Measurements from ENCODE around the gene PPP3CA.
"Not testable (repeated sequence)": the region's sequence is repeated elsewhere in the genome, so short reads cannot be mapped to it uniquely, and the experiment has no call there.

PPP3CA gene

DNA sequence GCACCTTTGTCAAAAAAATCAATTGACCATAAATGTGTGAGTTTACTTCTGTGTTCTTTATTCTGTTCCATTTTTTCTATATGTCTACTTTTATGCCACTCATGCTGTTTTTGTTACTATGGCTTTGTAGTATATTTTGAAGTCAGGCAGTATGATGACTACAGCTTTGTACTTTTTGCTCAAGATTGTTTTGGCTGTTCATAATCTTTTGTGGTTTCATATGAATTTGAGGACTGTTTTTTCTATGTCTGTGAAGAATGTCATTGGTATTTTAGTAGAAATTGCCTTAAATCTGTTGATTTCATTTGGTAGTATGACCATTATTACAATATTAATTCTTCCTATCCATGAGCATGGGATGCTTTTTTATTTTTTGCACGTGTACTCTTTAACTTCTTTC, 346.8 kb downstream of the PPP3CA start:
- Histone ChIP-seq H3K9ac (no peak overlapping the region), H3K36me3 (ENCODE audit: control insufficient read depth, insufficient read depth, low read length) (no peaks in the 10 kb centered on the region), H3K27me3 (ENCODE audit: control insufficient read depth, insufficient read depth, low read length) (no peaks in the 10 kb centered on the region), H3K4me2 (ENCODE audit: low read length) (no peak overlapping the region), H2AFZ (no peak overlapping the region), H3K4me3 (ENCODE audit: low read depth, low read length) (no peak overlapping the region), H3K79me2 (no peaks in the 10 kb centered on the region), H3K9me3 (ENCODE audit: control insufficient read depth, low read length) (no peaks in the 10 kb centered on the region), H3K27ac (no peak overlapping the region), H3K4me1 (no peaks in the 10 kb centered on the region)
- TF ChIP-seq, protein P1, sequence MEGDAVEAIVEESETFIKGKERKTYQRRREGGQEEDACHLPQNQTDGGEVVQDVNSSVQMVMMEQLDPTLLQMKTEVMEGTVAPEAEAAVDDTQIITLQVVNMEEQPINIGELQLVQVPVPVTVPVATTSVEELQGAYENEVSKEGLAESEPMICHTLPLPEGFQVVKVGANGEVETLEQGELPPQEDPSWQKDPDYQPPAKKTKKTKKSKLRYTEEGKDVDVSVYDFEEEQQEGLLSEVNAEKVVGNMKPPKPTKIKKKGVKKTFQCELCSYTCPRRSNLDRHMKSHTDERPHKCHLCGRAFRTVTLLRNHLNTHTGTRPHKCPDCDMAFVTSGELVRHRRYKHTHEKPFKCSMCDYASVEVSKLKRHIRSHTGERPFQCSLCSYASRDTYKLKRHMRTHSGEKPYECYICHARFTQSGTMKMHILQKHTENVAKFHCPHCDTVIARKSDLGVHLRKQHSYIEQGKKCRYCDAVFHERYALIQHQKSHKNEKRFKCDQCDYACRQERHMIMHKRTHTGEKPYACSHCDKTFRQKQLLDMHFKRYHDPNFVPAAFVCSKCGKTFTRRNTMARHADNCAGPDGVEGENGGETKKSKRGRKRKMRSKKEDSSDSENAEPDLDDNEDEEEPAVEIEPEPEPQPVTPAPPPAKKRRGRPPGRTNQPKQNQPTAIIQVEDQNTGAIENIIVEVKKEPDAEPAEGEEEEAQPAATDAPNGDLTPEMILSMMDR (IDR thresholded peaks at IDR 0.05): no peak

DNA sequence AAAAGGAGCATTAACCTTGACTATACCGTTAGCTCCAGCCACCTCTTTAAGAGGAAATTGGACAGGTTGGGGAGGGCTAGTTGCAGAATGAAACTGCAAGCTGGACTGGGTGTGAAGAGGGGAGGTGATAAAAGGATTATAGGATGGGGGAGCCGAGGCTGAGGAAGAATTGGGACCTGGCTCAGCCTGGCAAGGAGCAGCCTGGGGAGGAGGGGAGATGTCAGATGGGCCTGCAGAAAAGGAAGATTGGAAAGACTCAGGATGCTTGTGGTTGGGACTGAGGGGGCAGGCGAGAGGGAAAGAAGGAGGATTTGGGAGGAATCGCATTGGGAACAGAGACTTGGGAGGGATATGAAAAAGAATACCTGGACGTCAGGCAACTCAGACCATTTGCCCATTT, 351.7 kb downstream of the PPP3CA start:
- Histone ChIP-seq H2AFZ (no peak overlapping the region), H3K4me1 (no peaks in the 10 kb centered on the region), H3K9ac (no peak overlapping the region), H3K27ac (no peak overlapping the region), H3K4me3 (ENCODE audit: low read depth, low read length) (no peak overlapping the region), H3K36me3 (ENCODE audit: control insufficient read depth, insufficient read depth, low read length) (no peaks in the 10 kb centered on the region), H3K27me3 (ENCODE audit: control insufficient read depth, insufficient read depth, low read length) (no peaks in the 10 kb centered on the region), H3K79me2 (no peaks in the 10 kb centered on the region), H3K9me3 (ENCODE audit: control insufficient read depth, low read length) (no peaks in the 10 kb centered on the region), H3K4me2 (ENCODE audit: low read length) (no peak overlapping the region)
- TF ChIP-seq, protein P1 (IDR thresholded peaks at IDR 0.05): no peak

DNA sequence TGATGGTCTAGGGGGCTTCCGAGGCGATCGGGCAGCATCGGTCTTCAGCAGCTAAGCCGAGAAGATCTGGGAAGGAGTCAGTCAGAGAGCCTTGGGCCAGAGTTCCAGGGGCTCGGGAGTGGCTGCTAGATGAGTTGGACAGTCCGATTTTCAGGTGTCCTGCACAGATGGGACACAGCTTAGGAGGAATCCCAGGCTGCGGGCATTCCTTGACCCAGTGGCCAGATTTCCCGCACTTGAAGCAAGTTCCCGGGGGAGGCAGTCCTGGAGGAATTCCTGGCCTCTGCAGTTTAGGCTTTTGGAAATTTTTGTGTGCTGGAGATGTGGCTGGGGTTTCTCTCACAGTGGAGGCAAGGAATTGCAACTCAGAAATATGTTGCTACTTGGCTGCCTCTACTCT, 352.3 kb downstream of the PPP3CA start:
- not testable (repeated sequence) for H3K4me1 ChIP-seq, H2AFZ ChIP-seq

DNA sequence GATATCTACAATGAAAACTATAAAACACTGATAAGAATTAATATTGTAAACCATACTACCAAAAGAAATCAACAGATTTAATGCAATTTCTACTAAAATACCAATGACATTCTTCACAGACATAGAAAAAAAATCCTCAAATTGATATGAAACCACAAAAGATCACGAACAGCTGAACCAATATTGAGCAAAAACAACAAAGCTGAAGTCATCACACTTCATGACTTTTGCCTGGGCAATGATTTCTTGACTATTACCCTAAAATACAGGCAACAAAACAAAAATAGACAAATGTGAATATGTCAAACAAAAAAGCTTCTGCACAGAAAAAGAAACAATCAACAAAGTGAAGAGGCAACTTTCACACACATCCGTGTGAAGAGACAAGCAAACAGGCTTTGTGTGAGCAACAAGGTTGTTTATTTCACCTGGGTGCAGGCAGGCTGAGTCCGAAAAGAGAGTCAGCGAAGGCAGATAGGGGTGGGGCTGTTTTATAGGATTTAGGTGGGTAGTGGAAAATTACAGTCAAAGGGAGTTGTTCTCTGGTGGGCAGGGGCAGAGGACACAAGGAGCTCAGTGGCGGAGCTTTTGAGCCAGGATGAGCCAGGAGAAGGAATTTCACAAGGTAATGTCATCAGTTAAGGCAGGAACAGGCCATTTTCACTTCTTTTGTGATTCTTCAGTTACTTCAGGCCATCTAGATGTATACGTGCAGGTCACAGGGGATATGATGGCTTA, 355.8 kb downstream of the PPP3CA start:
- not testable (repeated sequence) for H3K36me3 ChIP-seq (ENCODE audit: control insufficient read depth, insufficient read depth, low read length); H3K79me2 ChIP-seq; H2AFZ ChIP-seq; H3K4me2 ChIP-seq (ENCODE audit: low read length); H3K27me3 ChIP-seq (ENCODE audit: control insufficient read depth, insufficient read depth, low read length); H3K9me3 ChIP-seq (ENCODE audit: control insufficient read depth, low read length); H3K4me1 ChIP-seq; H3K9ac ChIP-seq; H3K4me3 ChIP-seq (ENCODE audit: low read depth, low read length); H3K27ac ChIP-seq

More for the DNA sequence above, 352.3 kb downstream of the PPP3CA start:
- H3K9me3 ChIP-seq (ENCODE audit: control insufficient read depth, low read length); H3K4me3 ChIP-seq (ENCODE audit: low read depth, low read length); H3K36me3 ChIP-seq (ENCODE audit: control insufficient read depth, insufficient read depth, low read length); H3K27ac ChIP-seq; H3K4me2 ChIP-seq (ENCODE audit: low read length); H3K9ac ChIP-seq; H3K27me3 ChIP-seq (ENCODE audit: control insufficient read depth, insufficient read depth, low read length); H3K79me2 ChIP-seq: not testable (repeated sequence)

DNA sequence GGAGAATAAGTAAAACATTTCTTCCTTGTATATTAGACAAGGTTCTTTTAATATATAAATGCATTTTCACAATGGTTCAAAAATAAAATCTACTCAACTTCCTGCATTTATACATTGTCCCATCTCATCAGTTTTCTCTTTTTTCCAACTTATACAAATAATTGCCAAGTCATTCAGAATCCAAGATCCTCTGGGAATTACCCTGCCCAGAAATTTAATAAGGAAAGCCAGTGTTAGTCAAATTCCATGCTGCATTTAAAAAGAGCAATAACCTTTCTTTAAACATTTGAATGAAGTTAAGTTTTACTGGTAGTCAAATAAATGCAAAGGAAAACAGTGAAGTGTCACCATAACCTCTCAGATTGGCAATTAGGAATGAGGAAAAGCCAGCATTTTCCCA, 357.9 kb downstream of the PPP3CA start:
- Histone ChIP-seq H3K9ac (no peak overlapping the region), H3K9me3 (ENCODE audit: control insufficient read depth, low read length) (no peaks in the 10 kb centered on the region), H3K4me3 (ENCODE audit: low read depth, low read length) (no peak overlapping the region)

More for the DNA sequence above, 357.9 kb downstream of the PPP3CA start:
- no peak overlapping the region for H2AFZ ChIP-seq
- H3K27me3 ChIP-seq (ENCODE audit: control insufficient read depth, insufficient read depth, low read length): no peaks in the 10 kb centered on the region
- H3K27ac ChIP-seq: no peak overlapping the region
- no peaks in the 10 kb centered on the region for H3K79me2 ChIP-seq
- no peak overlapping the region for H3K4me2 ChIP-seq (ENCODE audit: low read length)
- H3K4me1 ChIP-seq: no peaks in the 10 kb centered on the region
- TF ChIP-seq, protein P1 (IDR thresholded peaks at IDR 0.05): no peak
- H3K36me3 ChIP-seq (ENCODE audit: control insufficient read depth, insufficient read depth, low read length): no peaks in the 10 kb centered on the region
